GM19238 (cell line): ENCODE measurements around the gene SIRPA.

Experiments used
- DNase-seq: peaks from one replicate; pipeline ENCODE4 v3.0.0; 2011; ENCODE audit warnings: low spot score; ENCODE audit not compliant: insufficient read length

SIRPA gene

GRCh38 chr20:1983301-1983700 is 88.1 kb downstream of the SIRPA start:
- DNase-seq = no peak

GRCh38 chr20:1987826-1988225 is 92.6 kb downstream of the SIRPA start:
- DNase-seq = no peak
